ENCODE results near the gene PRSS1. TPM values are rescaled to one million over a fixed set of nuclear protein-coding genes. Genes with fewer than 3 reads are reported as not detected.

The PRSS1 gene
- total and polyA plus RNA-seq, 2 donors (not counting 3 experiments of a cell fraction or from before 2014, with no cell fraction given), result not detected

GRCh38 chr7:142752376-142753225, 3.3 kb downstream of the PRSS1 start:
- H3K9ac ChIP-seq (replicated peaks; ENCODE audit: extremely low read depth, insufficient read depth, low read length), result no peak overlapping the region
- BruUV-seq (replicated peaks), result no TSS peak
- DNase-seq (ENCODE audit: low read depth, low spot score) (no peak), FAIRE-seq (no peak)
- no peak overlapping the region for H3K4me3 ChIP-seq (replicated peaks in 1 of 3; ENCODE audit: insufficient read depth in 1 of 3, low read depth in 1 of 3, low read length in 3 of 3)
- H3K27me3 ChIP-seq (ENCODE audit: control insufficient read depth in 2 of 2, insufficient read depth in 2 of 2, low read length in 2 of 2), result peaks cover 6% of the 10 kb centered on the region in 2 experiments
- TF ChIP-seq MAX (IDR thresholded peaks at IDR 0.05; ENCODE audit: insufficient read depth, insufficient read length), result no peak
- no peak for TF ChIP-seq EZH2 (IDR thresholded peaks at IDR 0.05; ENCODE audit: borderline replicate concordance, low read depth, low read length, severe bottlenecking)
- TF ChIP-seq CTCF (IDR thresholded peaks at IDR 0.05; ENCODE audit: extremely low read depth in 1 of 2, insufficient read depth in 1 of 2, low read depth in 1 of 2, low read length in 2 of 2), result no peak
- TF ChIP-seq GATA2 (IDR thresholded peaks at IDR 0.05; ENCODE audit: insufficient read depth, insufficient read length, low read depth, low read length), result no peak
- TF ChIP-seq POLR2AphosphoS5 (IDR thresholded peaks at IDR 0.05; ENCODE audit: insufficient read depth, low read depth, low read length), result no peak
- TF ChIP-seq FOS (IDR thresholded peaks at IDR 0.05; ENCODE audit: borderline replicate concordance, insufficient read depth, low read length), result no peak
- TF ChIP-seq MYC (IDR thresholded peaks at IDR 0.05; ENCODE audit: low read depth, low read length), result no peak
- no peak for TF ChIP-seq POLR2A (IDR thresholded peaks at IDR 0.05; ENCODE audit: low read depth, low read length)
- TF ChIP-seq JUN (IDR thresholded peaks at IDR 0.05; ENCODE audit: borderline replicate concordance, insufficient read depth, insufficient read length, low read depth), result no peak
- intact Hi-C loops (cut with micrococcal nuclease) (no loop called here), dilution Hi-C loops (cut with MboI; ENCODE audit: extremely low pct_ligation_motif_present, low sequenced_read_pairs) (no loop called here)
- H3K4me2 ChIP-seq (ENCODE audit: insufficient read depth, low read length), result no peak overlapping the region
- H3K27ac ChIP-seq (ENCODE audit: insufficient read depth, low read depth, low read length), result no peak overlapping the region
- H3K79me2 ChIP-seq (ENCODE audit: control insufficient read depth, insufficient read depth, low read length), result no peaks in the 10 kb centered on the region
- H4K20me1 ChIP-seq (replicated peaks; ENCODE audit: control insufficient read depth, extremely low read depth, insufficient read depth, low read length), result no peaks in the 10 kb centered on the region
- H3K36me3 ChIP-seq (ENCODE audit: control insufficient read depth in 2 of 2, extremely low read depth in 1 of 2, insufficient read depth in 2 of 2, low read length in 2 of 2), result no peaks in the 10 kb centered on the region
- CTCF ChIA-PET, result interaction anchor here (1.2 to 3.0 kb wide), 2 partner anchors 9 to 30 kb away, joined by 4 to 15 read pairs; no protein-coding TSS in a partner anchor
- no peaks in the 10 kb centered on the region for H3K9me1 ChIP-seq (replicated peaks; ENCODE audit: control insufficient read depth, extremely low read depth, insufficient read depth, low read length)
- H2AFZ ChIP-seq (ENCODE audit: low read depth, low read length), result no peak overlapping the region
- POLR2A ChIA-PET, result no interaction called here
- peaks cover 3% of the 10 kb centered on the region for H3K4me1 ChIP-seq (ENCODE audit: control insufficient read depth, extremely low read depth, insufficient read depth, low read length)
- H3K9me3 ChIP-seq (replicated peaks; ENCODE audit: control insufficient read depth, insufficient read depth, low read length), result no peaks in the 10 kb centered on the region

All from endothelial cell of umbilical vein (primary cell).